HepG2 (cell line): ENCODE data around the gene WDR54. TPM values are rescaled to one million over a fixed set of nuclear protein-coding genes. Genes with fewer than 3 reads are reported as not detected.

Source experiments
- HNRNPL ChIP-seq: fragments of 200-400 bp; formaldehyde crosslinking; IDR thresholded peaks from 2 replicates; pipeline ENCODE4 v1.6.1; 2017; ENCODE audit warnings: mild to moderate bottlenecking, low read depth, low read length
- MXI1 ChIP-seq: IDR thresholded peaks from 3 replicates; pipeline ENCODE4 v1.6.1; 2012; ENCODE audit warnings: low read depth, low read length, inconsistent platforms, borderline replicate concordance
- NCOR1 ChIP-seq: fragments of 200-600 bp; sonication (generic); IDR thresholded peaks from 2 replicates; pipeline ENCODE4 v1.7.0; 2017; ENCODE audit warnings: antibody characterized with exemption, low read length, borderline replicate concordance
- NFIB ChIP-seq: sonication (generic); formaldehyde crosslinking; IDR thresholded peaks from 2 replicates; pipeline ENCODE4 v1.9.0; 2021; ENCODE audit warnings: missing genetic modification reagents, mild to moderate bottlenecking, borderline replicate concordance
- NKX3-1 ChIP-seq: sonication (generic); formaldehyde crosslinking; IDR thresholded peaks from 2 replicates; pipeline ENCODE4 v1.5.0; 2020; ENCODE audit warnings: missing genetic modification reagents
- POLR2A ChIP-seq, 2 experiments: IDR thresholded peaks; 2 replicates each; pipeline ENCODE4 v1.6.1; 2011; ENCODE audit warnings: low read depth in 2 of 2, low read length in 2 of 2, mild to moderate bottlenecking in 1 of 2, moderate library complexity in 1 of 2; ENCODE audit not compliant: insufficient read depth in 1 of 2
- ZFP1 ChIP-seq: IDR thresholded peaks from 2 replicates; pipeline ENCODE4 v1.6.1; 2016
- ZMYM2 ChIP-seq: sonication (generic); formaldehyde crosslinking; IDR thresholded peaks from 2 replicates; pipeline ENCODE4 v1.8.0; 2022; ENCODE audit warnings: mild to moderate bottlenecking, missing genetic modification reagents
- ZNF354B ChIP-seq: sonication (generic); formaldehyde crosslinking; IDR thresholded peaks from 2 replicates; pipeline ENCODE4 v1.8.0; 2022; ENCODE audit warnings: mild to moderate bottlenecking, missing genetic modification reagents
- ZNF44 ChIP-seq: sonication (generic); formaldehyde crosslinking; IDR thresholded peaks from 2 replicates; pipeline ENCODE4 v1.5.1; 2020; ENCODE audit warnings: mild to moderate bottlenecking, missing genetic modification reagents
- ZNF773 ChIP-seq: sonication (generic); formaldehyde crosslinking; IDR thresholded peaks from 2 replicates; pipeline ENCODE4 v1.4.0; 2020; ENCODE audit warnings: missing genetic modification reagents, borderline replicate concordance
- polyA plus RNA-seq, 8 experiments: library from polyadenylated mRNA; depleted of rRNA in 3 of 8; stranded (reverse) in 7 of 8; unstranded in 1 of 8; fragments of >200 nt; fragmentation: Illumina TruSeq in 4 of 8; extraction: Trizol in 4 of 8; gene quantifications; 2 replicates each; pipeline versions ENCODE4 v1.2.1 to v1.2.3, GENCODE V29; 2011 to 2016; ENCODE audit warnings: low read depth in 4 of 8, missing spikeins in 1 of 8, mixed read lengths in 1 of 8; ENCODE audit not compliant: insufficient read depth in 1 of 8
- total RNA-seq, 5 experiments: library from RNA; depleted of rRNA; stranded (reverse); fragments of >200 nt; fragmentation: Illumina TruSeq; extraction: Trizol; gene quantifications; 2 replicates each; pipeline ENCODE4 v1.2.3, GENCODE V29; 2016; ENCODE audit warnings: low read depth in 1 of 5
- TF ChIP-seq, protein P1 (sequence below): sonication (generic); formaldehyde crosslinking; IDR thresholded peaks from 2 replicates; pipeline ENCODE4 v1.5.1; 2020; ENCODE audit warnings: missing genetic modification reagents, mild to moderate bottlenecking, borderline replicate concordance
- TF ChIP-seq, protein P2 (sequence below): sonication (generic); formaldehyde crosslinking; IDR thresholded peaks from 2 replicates; pipeline ENCODE4 v1.5.0; 2020; ENCODE audit warnings: mild to moderate bottlenecking, missing genetic modification reagents
- TF ChIP-seq, protein P3 (sequence below), 2 experiments: sonication (generic) in 1 of 2; formaldehyde crosslinking in 1 of 2; IDR thresholded peaks; 2 replicates each; pipeline versions ENCODE4 v1.6.1 to v1.9.0; 2014 to 2022; ENCODE audit warnings: antibody characterized with exemption in 1 of 2, borderline replicate concordance in 1 of 2, inconsistent platforms in 1 of 2, low read depth in 1 of 2, missing genetic modification reagents in 1 of 2
- TF ChIP-seq, protein P4 (sequence below): sonication (generic); formaldehyde crosslinking; IDR thresholded peaks from 2 replicates; pipeline ENCODE4 v1.8.0; 2022; ENCODE audit warnings: mild to moderate bottlenecking, missing genetic modification reagents; ENCODE audit not compliant: insufficient replicate concordance
- TF ChIP-seq, protein P5 (sequence below): sonication (generic); formaldehyde crosslinking; IDR thresholded peaks from 2 replicates; pipeline ENCODE4 v1.4.0; 2020; ENCODE audit warnings: mild to moderate bottlenecking, missing genetic modification reagents

The WDR54 gene
- total and polyA plus RNA-seq, 2 of the 13 experiments (the other 11 are each of a cell fraction or from before 2014, with no cell fraction given), result 2.0 to 17.3 TPM

DNA sequence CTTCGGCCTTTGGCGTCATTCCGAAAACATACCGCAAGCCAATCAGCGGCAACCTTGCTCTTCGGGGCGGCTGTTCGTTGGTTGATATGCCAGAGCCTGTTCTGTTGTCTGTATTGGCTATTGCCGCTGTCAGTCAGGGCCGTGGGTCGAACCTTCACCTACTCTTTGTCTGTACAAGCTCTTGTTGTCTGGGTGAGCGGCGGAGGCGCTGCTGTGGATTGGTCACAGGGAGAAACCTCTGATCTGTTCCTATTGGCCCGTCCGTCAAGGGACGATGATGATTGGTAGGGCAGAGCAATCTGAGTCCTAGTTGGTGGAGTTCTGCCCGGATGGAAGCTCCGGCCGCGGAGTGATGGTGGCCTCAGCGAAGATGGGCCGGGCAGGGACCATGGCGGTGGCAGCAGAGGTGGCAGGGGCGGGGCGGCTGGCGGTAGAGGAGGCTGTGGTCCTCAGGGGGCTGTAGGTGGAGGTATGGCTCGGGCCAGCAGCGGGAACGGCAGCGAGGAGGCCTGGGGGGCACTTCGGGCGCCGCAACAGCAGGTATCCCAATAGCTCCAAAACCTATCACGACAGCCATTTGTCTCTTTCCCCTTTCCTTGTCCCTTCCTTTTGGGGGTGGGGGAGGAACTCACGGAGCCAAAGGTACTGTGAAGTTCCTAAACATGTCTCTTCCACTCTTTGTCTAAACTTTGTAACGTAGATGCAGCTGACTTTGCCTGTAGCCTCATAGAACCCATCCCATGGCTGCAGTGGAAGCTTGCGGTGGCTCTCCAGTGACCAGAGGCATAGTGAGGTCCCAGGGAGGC, 36.8 kb downstream of the WDR54 start, which contains the start of gene WBP1 (continued):
- TF ChIP-seq, protein P1, sequence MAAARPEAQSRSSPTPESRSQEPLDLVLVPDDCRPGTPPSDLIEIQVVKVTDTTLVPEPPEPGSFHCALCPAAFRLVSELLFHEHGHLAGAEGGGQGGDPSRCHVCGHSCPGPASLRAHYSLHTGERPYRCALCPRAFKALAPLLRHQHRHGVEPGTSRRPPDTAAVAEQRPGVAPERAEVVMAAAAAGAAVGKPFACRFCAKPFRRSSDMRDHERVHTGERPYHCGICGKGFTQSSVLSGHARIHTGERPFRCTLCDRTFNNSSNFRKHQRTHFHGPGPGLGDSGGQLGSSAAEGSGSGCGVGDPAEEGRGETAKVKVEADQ (CRISPR knock-in tag), result no peak
- TF ChIP-seq, protein P2, sequence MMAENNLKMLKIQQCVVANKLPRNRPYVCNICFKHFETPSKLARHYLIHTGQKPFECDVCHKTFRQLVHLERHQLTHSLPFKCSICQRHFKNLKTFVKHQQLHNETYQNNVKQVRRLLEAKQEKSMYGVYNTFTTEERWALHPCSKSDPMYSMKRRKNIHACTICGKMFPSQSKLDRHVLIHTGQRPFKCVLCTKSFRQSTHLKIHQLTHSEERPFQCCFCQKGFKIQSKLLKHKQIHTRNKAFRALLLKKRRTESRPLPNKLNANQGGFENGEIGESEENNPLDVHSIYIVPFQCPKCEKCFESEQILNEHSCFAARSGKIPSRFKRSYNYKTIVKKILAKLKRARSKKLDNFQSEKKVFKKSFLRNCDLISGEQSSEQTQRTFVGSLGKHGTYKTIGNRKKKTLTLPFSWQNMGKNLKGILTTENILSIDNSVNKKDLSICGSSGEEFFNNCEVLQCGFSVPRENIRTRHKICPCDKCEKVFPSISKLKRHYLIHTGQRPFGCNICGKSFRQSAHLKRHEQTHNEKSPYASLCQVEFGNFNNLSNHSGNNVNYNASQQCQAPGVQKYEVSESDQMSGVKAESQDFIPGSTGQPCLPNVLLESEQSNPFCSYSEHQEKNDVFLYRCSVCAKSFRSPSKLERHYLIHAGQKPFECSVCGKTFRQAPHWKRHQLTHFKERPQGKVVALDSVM, result no peak
- peak in 1 of 2 experiments; percentile 62; a peak in 2 of 4 replicates for TF ChIP-seq POLR2A (IDR thresholded peaks at IDR 0.05; ENCODE audit: insufficient read depth in 1 of 2, low read depth in 2 of 2, low read length in 2 of 2)
- no peak for TF ChIP-seq ZFP1 (CRISPR knock-in tag)
- TF ChIP-seq ZNF44 (CRISPR knock-in tag), result no peak
- TF ChIP-seq, protein P3, sequence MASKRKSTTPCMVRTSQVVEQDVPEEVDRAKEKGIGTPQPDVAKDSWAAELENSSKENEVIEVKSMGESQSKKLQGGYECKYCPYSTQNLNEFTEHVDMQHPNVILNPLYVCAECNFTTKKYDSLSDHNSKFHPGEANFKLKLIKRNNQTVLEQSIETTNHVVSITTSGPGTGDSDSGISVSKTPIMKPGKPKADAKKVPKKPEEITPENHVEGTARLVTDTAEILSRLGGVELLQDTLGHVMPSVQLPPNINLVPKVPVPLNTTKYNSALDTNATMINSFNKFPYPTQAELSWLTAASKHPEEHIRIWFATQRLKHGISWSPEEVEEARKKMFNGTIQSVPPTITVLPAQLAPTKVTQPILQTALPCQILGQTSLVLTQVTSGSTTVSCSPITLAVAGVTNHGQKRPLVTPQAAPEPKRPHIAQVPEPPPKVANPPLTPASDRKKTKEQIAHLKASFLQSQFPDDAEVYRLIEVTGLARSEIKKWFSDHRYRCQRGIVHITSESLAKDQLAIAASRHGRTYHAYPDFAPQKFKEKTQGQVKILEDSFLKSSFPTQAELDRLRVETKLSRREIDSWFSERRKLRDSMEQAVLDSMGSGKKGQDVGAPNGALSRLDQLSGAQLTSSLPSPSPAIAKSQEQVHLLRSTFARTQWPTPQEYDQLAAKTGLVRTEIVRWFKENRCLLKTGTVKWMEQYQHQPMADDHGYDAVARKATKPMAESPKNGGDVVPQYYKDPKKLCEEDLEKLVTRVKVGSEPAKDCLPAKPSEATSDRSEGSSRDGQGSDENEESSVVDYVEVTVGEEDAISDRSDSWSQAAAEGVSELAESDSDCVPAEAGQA (IDR thresholded peaks at IDR 0.05; ENCODE audit: low read depth), result no peak
- TF ChIP-seq, protein P3 (CRISPR knock-in tag; IDR thresholded peaks at IDR 0.05; ENCODE audit: borderline replicate concordance), result no peak
- TF ChIP-seq, protein P4, sequence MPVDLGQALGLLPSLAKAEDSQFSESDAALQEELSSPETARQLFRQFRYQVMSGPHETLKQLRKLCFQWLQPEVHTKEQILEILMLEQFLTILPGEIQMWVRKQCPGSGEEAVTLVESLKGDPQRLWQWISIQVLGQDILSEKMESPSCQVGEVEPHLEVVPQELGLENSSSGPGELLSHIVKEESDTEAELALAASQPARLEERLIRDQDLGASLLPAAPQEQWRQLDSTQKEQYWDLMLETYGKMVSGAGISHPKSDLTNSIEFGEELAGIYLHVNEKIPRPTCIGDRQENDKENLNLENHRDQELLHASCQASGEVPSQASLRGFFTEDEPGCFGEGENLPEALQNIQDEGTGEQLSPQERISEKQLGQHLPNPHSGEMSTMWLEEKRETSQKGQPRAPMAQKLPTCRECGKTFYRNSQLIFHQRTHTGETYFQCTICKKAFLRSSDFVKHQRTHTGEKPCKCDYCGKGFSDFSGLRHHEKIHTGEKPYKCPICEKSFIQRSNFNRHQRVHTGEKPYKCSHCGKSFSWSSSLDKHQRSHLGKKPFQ, result no peak
- TF ChIP-seq MXI1, result 0 out of 3 replicates have a peak, but pooled peaks have one; percentile 11
- TF ChIP-seq ZNF773, result no peak
- TF ChIP-seq NFIB (CRISPR knock-in tag), result no peak
- TF ChIP-seq, protein P5, sequence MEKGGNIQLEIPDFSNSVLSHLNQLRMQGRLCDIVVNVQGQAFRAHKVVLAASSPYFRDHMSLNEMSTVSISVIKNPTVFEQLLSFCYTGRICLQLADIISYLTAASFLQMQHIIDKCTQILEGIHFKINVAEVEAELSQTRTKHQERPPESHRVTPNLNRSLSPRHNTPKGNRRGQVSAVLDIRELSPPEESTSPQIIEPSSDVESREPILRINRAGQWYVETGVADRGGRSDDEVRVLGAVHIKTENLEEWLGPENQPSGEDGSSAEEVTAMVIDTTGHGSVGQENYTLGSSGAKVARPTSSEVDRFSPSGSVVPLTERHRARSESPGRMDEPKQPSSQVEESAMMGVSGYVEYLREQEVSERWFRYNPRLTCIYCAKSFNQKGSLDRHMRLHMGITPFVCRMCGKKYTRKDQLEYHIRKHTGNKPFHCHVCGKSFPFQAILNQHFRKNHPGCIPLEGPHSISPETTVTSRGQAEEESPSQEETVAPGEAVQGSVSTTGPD (CRISPR knock-in tag), result no peak
- no peak for TF ChIP-seq ZMYM2 (CRISPR knock-in tag)
- TF ChIP-seq NKX3-1 (CRISPR knock-in tag), result no peak
- TF ChIP-seq ZNF354B (CRISPR knock-in tag), result no peak
- TF ChIP-seq NCOR1, result peak; percentile 54; the same call in 1 of the 2 replicates
- no peak for TF ChIP-seq HNRNPL
